Left colon (tissue), 2 donors: ENCODE measurements around the gene KPNA4. TPM values are rescaled to one million over a fixed set of nuclear protein-coding genes. Genes with fewer than 3 reads are reported as not detected.
"Not testable (repeated sequence)": the region's sequence is repeated elsewhere in the genome, so short reads cannot be mapped to it uniquely, and the experiment has no call there.

ENCODE experiments used
- ATAC-seq: fragments of 200-7000 bp; cut with Tn5 transposase; one replicate; pipeline ENCODE4 v1.9.1; 2020; ENCODE audit warnings: mild to moderate bottlenecking, moderate library complexity
- DNase-seq, 2 donors: peaks; one replicate each; pipeline ENCODE4 v3.0.0-alpha.2; 2020
- intact Hi-C, 2 donors: fragments of 100-400 bp; cut with DNase I in 1 of 2; cut with micrococcal nuclease in 1 of 2; formaldehyde crosslinking; loops; one replicate each; pipeline versions ENCODE4 v1.11.2 to v1.14.0; 2022; cut with DNase I, micrococcal nuclease
- total RNA-seq, 2 donors: library from RNA; stranded (reverse); fragmentation: NEBNext Ultra II Directional; extraction: Animal tissue kit (Norgen Biotek cat#: 25700); gene quantifications; one replicate each; pipeline ENCODE4 v1.2.1, GENCODE V29; 2021
- donor health status: DM: no; HTN: no; CAD: no.
- donor health status: DM: yes; HTN: yes; CAD: no.

Gene KPNA4
- total RNA-seq, 2 donors from 2014 or later = 49.3 to 60.1 TPM

GRCh38 chr3:160575589-160575988, 10.2 kb upstream of the KPNA4 start:
- intact Hi-C loops = no loop called here
- ATAC-seq (no peak), DNase-seq (no peak)

- no peak for DNase-seq
- intact Hi-C loops = no loop called here
- no peak for ATAC-seq
Measured at GRCh38 chr3:160574636-160575035, 9.3 kb upstream of the KPNA4 start.

GRCh38 chr3:160573955-160574525, 8.7 kb upstream of the KPNA4 start:
- intact Hi-C loops, DNase-seq, ATAC-seq: not testable (repeated sequence)

- intact Hi-C loops = no loop called here
- ATAC-seq (no peak), DNase-seq (no peak)
Measured at GRCh38 chr3:160569894-160570652, 4.7 kb upstream of the KPNA4 start.

- intact Hi-C loops = no loop called here
- DNase-seq (no peak), ATAC-seq (no peak)
Measured at GRCh38 chr3:160568989-160569388, 3.6 kb upstream of the KPNA4 start.

- ATAC-seq = no peak
Measured at GRCh38 chr3:160567774-160568173, 2.4 kb upstream of the KPNA4 start.

GRCh38 chr3:160566499-160566898, 1.1 kb upstream of the KPNA4 start:
- ATAC-seq (no peak), DNase-seq (peak in 1 of 2 donors; percentile 14)
- intact Hi-C loops = no loop called here

More at GRCh38 chr3:160567774-160568173, 2.4 kb upstream of the KPNA4 start:
- intact Hi-C loops = no loop called here
- DNase-seq = no peak

- intact Hi-C loops = no loop called here
- DNase-seq (peak; percentile 68 to 81), ATAC-seq (peak; percentile 76)
Measured at GRCh38 chr3:160564949-160565441, 376 bp downstream of the KPNA4 start.

- intact Hi-C loops = no loop called here
Measured at GRCh38 chr3:160564258-160564911, 986 bp downstream of the KPNA4 start.

GRCh38 chr3:160562952-160563351, 2.4 kb downstream of the KPNA4 start:
- no peak for ATAC-seq
- DNase-seq = no peak
- intact Hi-C loops = no loop called here

More at GRCh38 chr3:160564258-160564911, 986 bp downstream of the KPNA4 start:
- ATAC-seq (no peak), DNase-seq (peak in 1 of 2 donors; percentile 47)

- DNase-seq = no peak
- intact Hi-C loops = no loop called here
- no peak for ATAC-seq
Measured at GRCh38 chr3:160557571-160557970, 7.8 kb downstream of the KPNA4 start.

- ATAC-seq (no peak), DNase-seq (no peak)
- intact Hi-C loops = no loop called here
Measured at GRCh38 chr3:160556141-160556540, 9.2 kb downstream of the KPNA4 start.

GRCh38 chr3:160554980-160555379, 10.4 kb downstream of the KPNA4 start:
- ATAC-seq = no peak
- no peak for DNase-seq

GRCh38 chr3:160553827-160554226, 11.5 kb downstream of the KPNA4 start:
- no peak for ATAC-seq
- DNase-seq = no peak

More at GRCh38 chr3:160554980-160555379, 10.4 kb downstream of the KPNA4 start:
- intact Hi-C loops = no loop called here

GRCh38 chr3:160546727-160547126, 18.6 kb downstream of the KPNA4 start:
- DNase-seq = no peak
- no peak for ATAC-seq
- intact Hi-C loops = no loop called here

More at GRCh38 chr3:160553827-160554226, 11.5 kb downstream of the KPNA4 start:
- intact Hi-C loops = no loop called here

GRCh38 chr3:160545504-160545871, 19.9 kb downstream of the KPNA4 start:
- no peak for ATAC-seq
- intact Hi-C loops = no loop called here

GRCh38 chr3:160544844-160545503, 20.4 kb downstream of the KPNA4 start:
- no peak for ATAC-seq
- no peak for DNase-seq
- intact Hi-C loops = no loop called here

More at GRCh38 chr3:160545504-160545871, 19.9 kb downstream of the KPNA4 start:
- no peak for DNase-seq

GRCh38 chr3:160540551-160540950, 24.8 kb downstream of the KPNA4 start:
- intact Hi-C loops = no loop called here
- ATAC-seq (no peak), DNase-seq (no peak)

GRCh38 chr3:160538895-160539294, 26.5 kb downstream of the KPNA4 start:
- no peak for DNase-seq
- ATAC-seq = no peak
- intact Hi-C loops = no loop called here
